ENCODE results near the gene AJAP1. TPM values are rescaled to one million over a fixed set of nuclear protein-coding genes. Genes with fewer than 3 reads are reported as not detected.

The AJAP1 gene
- polyA plus RNA-seq, 1 of the 3 experiments (the other 2 are of a cell fraction) = not detected

GRCh38 chr1:4734219-4734618 lies 79.8 kb downstream of the AJAP1 start:
- Histone ChIP-seq H3K4me1 (ENCODE audit: control insufficient read depth in 1 of 2, insufficient read depth in 2 of 2, low read depth in 1 of 2, low read length in 1 of 2) (no peaks in the 10 kb centered on the region), H3K4me2 (no peak overlapping the region), H3K9ac (no peak overlapping the region), H2AFZ (ENCODE audit: low read depth) (no peak overlapping the region), H3K79me2 (ENCODE audit: insufficient read depth) (no peaks in the 10 kb centered on the region), H3K4me3 (ENCODE audit: low read depth in 2 of 2, low read length in 1 of 2) (no peak overlapping the region), H3K36me3 (replicated peaks in 1 of 2; ENCODE audit: control insufficient read depth in 1 of 2, insufficient read depth in 2 of 2, low read length in 1 of 2) (no peaks in the 10 kb centered on the region), H3K27me3 (ENCODE audit: insufficient read depth) (no peaks in the 10 kb centered on the region), H3K9me2 (no peaks in the 10 kb centered on the region), H3K9me3 (no peaks in the 10 kb centered on the region), H3F3A (replicated peaks; ENCODE audit: insufficient read depth) (no peaks in the 10 kb centered on the region), H4K20me1 (ENCODE audit: insufficient read depth) (no peaks in the 10 kb centered on the region), H3K27ac (ENCODE audit: low read depth in 2 of 2, low read length in 1 of 2) (no peak overlapping the region)
- TF ChIP-seq FOSL2 (IDR thresholded peaks at IDR 0.05; ENCODE audit: borderline replicate concordance, low read depth) = no peak
- TF ChIP-seq JUND (IDR thresholded peaks at IDR 0.05) = no peak
- TF ChIP-seq USF1 (IDR thresholded peaks at IDR 0.05; ENCODE audit: borderline replicate concordance, low read depth) = no peak
- CTCF ChIA-PET = interaction anchor here (0.6 to 1.1 kb wide), 2 partner anchors 9 to 107 kb away, joined by 3 to 4 read pairs; no protein-coding TSS in a partner anchor
- WGBS (ENCODE audit: low lambda C conversion rate) = 35% methylated on average over 2 of the region's 6 CpGs
- DNase-seq = no peak
- POLR2A ChIA-PET = no interaction called here

- DNase-seq = no peak
- no peak overlapping the region for H3K9ac ChIP-seq
- no peaks in the 10 kb centered on the region for H3K9me2 ChIP-seq
- H3K27ac ChIP-seq (ENCODE audit: low read depth in 2 of 2, low read length in 1 of 2) = no peak overlapping the region
- no peaks in the 10 kb centered on the region for H3F3A ChIP-seq (replicated peaks; ENCODE audit: insufficient read depth)
- TF ChIP-seq REST (IDR thresholded peaks at IDR 0.05; ENCODE audit: low read depth, low read length) = no peak
- no peak for TF ChIP-seq TAF1 (IDR thresholded peaks at IDR 0.05; ENCODE audit: borderline replicate concordance, low read depth, low read length)
- no peak for TF ChIP-seq MEF2A (IDR thresholded peaks at IDR 0.05; ENCODE audit: borderline replicate concordance, low read depth)
- TF ChIP-seq ZBTB33 (IDR thresholded peaks at IDR 0.05; ENCODE audit: borderline replicate concordance, low read depth) = no peak
- TF ChIP-seq MXI1 (IDR thresholded peaks at IDR 0.05; ENCODE audit: low read depth, low read length) = no peak
- TF ChIP-seq RXRA (IDR thresholded peaks at IDR 0.05; ENCODE audit: borderline replicate concordance, low read depth) = no peak
- TF ChIP-seq MAX (IDR thresholded peaks at IDR 0.05; ENCODE audit: low read depth) = no peak
- TF ChIP-seq CTCF (IDR thresholded peaks at IDR 0.05) = no peak
- TF ChIP-seq EZH2phosphoT487 (IDR thresholded peaks at IDR 0.05; ENCODE audit: borderline replicate concordance, low read depth) = no peak
- no peak for TF ChIP-seq RFX5 (IDR thresholded peaks at IDR 0.05; ENCODE audit: low read length)
- TF ChIP-seq PBX3 (IDR thresholded peaks at IDR 0.05) = no peak
- no peak for TF ChIP-seq USF2 (IDR thresholded peaks at IDR 0.05; ENCODE audit: borderline replicate concordance, low read depth, low read length)
- TF ChIP-seq YY1 (IDR thresholded peaks at IDR 0.05; ENCODE audit: low read depth) = no peak
- no peak for TF ChIP-seq NFIC (IDR thresholded peaks at IDR 0.05; ENCODE audit: borderline replicate concordance)
- no peaks in the 10 kb centered on the region for H3K9me3 ChIP-seq
- H3K4me2 ChIP-seq = no peak overlapping the region
- H3K4me3 ChIP-seq (ENCODE audit: low read depth in 2 of 2, low read length in 1 of 2) = no peak overlapping the region
- 66% methylated on average over 15 of the region's 22 CpGs for WGBS (ENCODE audit: low lambda C conversion rate)
- H3K27me3 ChIP-seq (ENCODE audit: insufficient read depth) = no peaks in the 10 kb centered on the region
- H3K79me2 ChIP-seq (ENCODE audit: insufficient read depth) = no peaks in the 10 kb centered on the region
- no peak overlapping the region for H2AFZ ChIP-seq (ENCODE audit: low read depth)
- ChIA-PET POLR2A (no interaction called here), CTCF (interaction anchor here (1.1 kb wide), 1 partner anchor 9 kb away, joined by 4 read pairs; no protein-coding TSS in a partner anchor)
- H4K20me1 ChIP-seq (ENCODE audit: insufficient read depth) = no peaks in the 10 kb centered on the region
- no peaks in the 10 kb centered on the region for H3K36me3 ChIP-seq (replicated peaks in 1 of 2; ENCODE audit: control insufficient read depth in 1 of 2, insufficient read depth in 2 of 2, low read length in 1 of 2)
- no peaks in the 10 kb centered on the region for H3K4me1 ChIP-seq (ENCODE audit: control insufficient read depth in 1 of 2, insufficient read depth in 2 of 2, low read depth in 1 of 2, low read length in 1 of 2)
These were observed 80.4 kb downstream of the AJAP1 start for GRCh38 chr1:4734791-4735190.

Measured in SK-N-SH (cell line).